GM12878 (cell line): ENCODE measurements around the gene ROBO1.

Experiments used
- ASH2L ChIP-seq: fragments of 300-600, 200-600 bp; sonication (generic); IDR thresholded peaks from 2 replicates; pipeline ENCODE4 v1.6.1; 2017; ENCODE audit warnings: low read depth, mild to moderate bottlenecking, borderline replicate concordance
- BHLHE40 ChIP-seq, 2 experiments: fragments of 450-650 bp in 1 of 2; IDR thresholded peaks; 2 replicates each; pipeline ENCODE4 v1.6.1; 2011 to 2017; ENCODE audit warnings: low read depth in 2 of 2, borderline replicate concordance in 1 of 2, improper control_type of control experiment in 1 of 2, low read length in 1 of 2, mild to moderate bottlenecking in 1 of 2
- CHD2 ChIP-seq: IDR thresholded peaks from 2 replicates; pipeline ENCODE4 v1.6.1; 2011; ENCODE audit warnings: low read depth, low read length, improper control_type of control experiment, borderline replicate concordance
- CTCF ChIP-seq, 3 experiments: IDR thresholded peaks in 2 of 3; conservative IDR thresholded peaks in 1 of 3; 2 replicates each; pipeline ENCODE4 v1.5.1; 2011; ENCODE audit warnings: low read depth in 3 of 3, low read length in 3 of 3, mild to moderate bottlenecking in 3 of 3, control low read depth in 2 of 3, moderate library complexity in 2 of 3, inconsistent platforms in 1 of 3, mixed read lengths in 1 of 3; ENCODE audit not compliant: control insufficient read depth in 2 of 3, insufficient read depth in 1 of 3; ENCODE audit errors: extremely low read depth in 1 of 3
- EP300 ChIP-seq, 2 experiments: fragments of 150-350 bp in 1 of 2; IDR thresholded peaks; 2 replicates each; pipeline ENCODE4 v1.6.1; 2011 to 2012; ENCODE audit warnings: low read depth in 2 of 2, low read length in 2 of 2, borderline replicate concordance in 1 of 2, improper control_type of control experiment in 1 of 2, inconsistent platforms in 1 of 2; ENCODE audit not compliant: control insufficient read depth in 1 of 2
- POLR2A ChIP-seq: IDR thresholded peaks from 2 replicates; pipeline ENCODE4 v1.6.1; 2011; ENCODE audit warnings: low read depth, mild to moderate bottlenecking, low read length
- POLR2AphosphoS5 ChIP-seq: IDR thresholded peaks from 2 replicates; pipeline ENCODE4 v1.6.1; 2011; ENCODE audit warnings: mild to moderate bottlenecking, low read length, inconsistent platforms
- SIN3A ChIP-seq: IDR thresholded peaks from 2 replicates; pipeline ENCODE4 v1.6.1; 2012; ENCODE audit warnings: low read depth, low read length, improper control_type of control experiment
- TAF1 ChIP-seq: IDR thresholded peaks from 2 replicates; pipeline ENCODE4 v1.6.1; 2011; ENCODE audit warnings: mild to moderate bottlenecking, low read depth, low read length, borderline replicate concordance
- ZBED1 ChIP-seq: IDR thresholded peaks from 2 replicates; pipeline ENCODE4 v1.6.1; 2016; ENCODE audit warnings: borderline replicate concordance
- TF ChIP-seq, protein P1 (sequence below): IDR thresholded peaks from 2 replicates; pipeline ENCODE4 v1.6.1; 2011; ENCODE audit warnings: borderline replicate concordance, low read depth, mild to moderate bottlenecking, moderate library complexity, mixed read lengths, low read length; ENCODE audit not compliant: insufficient read depth; ENCODE audit errors: extremely low read length
- TF ChIP-seq, protein P2 (sequence below): fragments of 450-650 bp; IDR thresholded peaks from 2 replicates; pipeline ENCODE4 v1.6.1; 2014; ENCODE audit warnings: mild to moderate bottlenecking
- TF ChIP-seq, protein P3 (sequence below): fragments of 450-650 bp; formaldehyde crosslinking; IDR thresholded peaks from 2 replicates; pipeline ENCODE4 v1.5.0; 2022; ENCODE audit warnings: mild to moderate bottlenecking, missing genetic modification characterization

DNA sequence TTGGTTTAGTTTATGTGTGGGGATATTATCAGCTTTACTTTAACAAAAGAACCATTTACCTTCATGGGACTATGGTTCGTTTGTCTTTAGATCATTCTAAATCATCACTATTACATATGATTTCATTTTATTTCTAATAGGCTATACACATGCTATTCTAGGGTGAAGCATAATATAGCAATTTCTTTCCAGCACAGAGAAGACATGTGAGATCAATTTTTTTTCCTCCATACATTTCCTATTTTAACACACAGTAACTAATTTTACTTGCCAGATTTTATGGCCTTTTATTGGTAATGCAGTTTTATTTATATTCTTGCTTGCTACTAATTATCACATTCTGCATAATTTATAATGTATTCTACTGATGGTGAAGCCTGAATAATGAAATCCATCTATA lies 287.1 kb downstream of the ROBO1 start:
- TF ChIP-seq ASH2L, result no peak
- no peak for TF ChIP-seq EP300 (IDR thresholded peaks at IDR 0.05; ENCODE audit: borderline replicate concordance in 1 of 2, control insufficient read depth in 1 of 2, low read depth in 2 of 2, low read length in 2 of 2)
- no peak for TF ChIP-seq CTCF (IDR thresholded peaks at IDR 0.05 in 2 of 3, conservative IDR thresholded peaks at IDR 0.05 in 1 of 3; ENCODE audit: control insufficient read depth in 2 of 3, extremely low read depth in 1 of 3, insufficient read depth in 1 of 3, low read depth in 3 of 3, low read length in 3 of 3)
- no peak for TF ChIP-seq BHLHE40 (IDR thresholded peaks at IDR 0.05; ENCODE audit: borderline replicate concordance in 1 of 2, low read depth in 2 of 2, low read length in 1 of 2)
- TF ChIP-seq POLR2AphosphoS5, result no peak
- TF ChIP-seq CHD2, result no peak
- TF ChIP-seq, protein P1, sequence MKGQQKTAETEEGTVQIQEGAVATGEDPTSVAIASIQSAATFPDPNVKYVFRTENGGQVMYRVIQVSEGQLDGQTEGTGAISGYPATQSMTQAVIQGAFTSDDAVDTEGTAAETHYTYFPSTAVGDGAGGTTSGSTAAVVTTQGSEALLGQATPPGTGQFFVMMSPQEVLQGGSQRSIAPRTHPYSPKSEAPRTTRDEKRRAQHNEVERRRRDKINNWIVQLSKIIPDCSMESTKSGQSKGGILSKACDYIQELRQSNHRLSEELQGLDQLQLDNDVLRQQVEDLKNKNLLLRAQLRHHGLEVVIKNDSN, result no peak
- no peak for TF ChIP-seq SIN3A
- TF ChIP-seq, protein P2, sequence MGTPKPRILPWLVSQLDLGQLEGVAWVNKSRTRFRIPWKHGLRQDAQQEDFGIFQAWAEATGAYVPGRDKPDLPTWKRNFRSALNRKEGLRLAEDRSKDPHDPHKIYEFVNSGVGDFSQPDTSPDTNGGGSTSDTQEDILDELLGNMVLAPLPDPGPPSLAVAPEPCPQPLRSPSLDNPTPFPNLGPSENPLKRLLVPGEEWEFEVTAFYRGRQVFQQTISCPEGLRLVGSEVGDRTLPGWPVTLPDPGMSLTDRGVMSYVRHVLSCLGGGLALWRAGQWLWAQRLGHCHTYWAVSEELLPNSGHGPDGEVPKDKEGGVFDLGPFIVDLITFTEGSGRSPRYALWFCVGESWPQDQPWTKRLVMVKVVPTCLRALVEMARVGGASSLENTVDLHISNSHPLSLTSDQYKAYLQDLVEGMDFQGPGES, result no peak
- no peak for TF ChIP-seq TAF1
- no peak for TF ChIP-seq POLR2A
- TF ChIP-seq ZBED1, result no peak
- TF ChIP-seq, protein P3, sequence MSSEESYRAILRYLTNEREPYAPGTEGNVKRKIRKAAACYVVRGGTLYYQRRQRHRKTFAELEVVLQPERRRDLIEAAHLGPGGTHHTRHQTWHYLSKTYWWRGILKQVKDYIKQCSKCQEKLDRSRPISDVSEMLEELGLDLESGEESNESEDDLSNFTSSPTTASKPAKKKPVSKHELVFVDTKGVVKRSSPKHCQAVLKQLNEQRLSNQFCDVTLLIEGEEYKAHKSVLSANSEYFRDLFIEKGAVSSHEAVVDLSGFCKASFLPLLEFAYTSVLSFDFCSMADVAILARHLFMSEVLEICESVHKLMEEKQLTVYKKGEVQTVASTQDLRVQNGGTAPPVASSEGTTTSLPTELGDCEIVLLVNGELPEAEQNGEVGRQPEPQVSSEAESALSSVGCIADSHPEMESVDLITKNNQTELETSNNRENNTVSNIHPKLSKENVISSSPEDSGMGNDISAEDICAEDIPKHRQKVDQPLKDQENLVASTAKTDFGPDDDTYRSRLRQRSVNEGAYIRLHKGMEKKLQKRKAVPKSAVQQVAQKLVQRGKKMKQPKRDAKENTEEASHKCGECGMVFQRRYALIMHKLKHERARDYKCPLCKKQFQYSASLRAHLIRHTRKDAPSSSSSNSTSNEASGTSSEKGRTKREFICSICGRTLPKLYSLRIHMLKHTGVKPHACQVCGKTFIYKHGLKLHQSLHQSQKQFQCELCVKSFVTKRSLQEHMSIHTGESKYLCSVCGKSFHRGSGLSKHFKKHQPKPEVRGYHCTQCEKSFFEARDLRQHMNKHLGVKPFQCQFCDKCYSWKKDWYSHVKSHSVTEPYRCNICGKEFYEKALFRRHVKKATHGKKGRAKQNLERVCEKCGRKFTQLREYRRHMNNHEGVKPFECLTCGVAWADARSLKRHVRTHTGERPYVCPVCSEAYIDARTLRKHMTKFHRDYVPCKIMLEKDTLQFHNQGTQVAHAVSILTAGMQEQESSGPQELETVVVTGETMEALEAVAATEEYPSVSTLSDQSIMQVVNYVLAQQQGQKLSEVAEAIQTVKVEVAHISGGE, result no peak
